GM18507 (cell line): ENCODE results near the gene CRYBA4.

Experiments used
- DNase-seq: peaks from one replicate; pipeline ENCODE4 v3.0.0; 2011; ENCODE audit warnings: low read depth; ENCODE audit not compliant: insufficient read length; ENCODE audit errors: extremely low spot score
- FAIRE-seq: peaks from 2 replicates; lab custom pipeline; 2011; peaks lifted over from hg19 to GRCh38; lab: Jason Lieb, UNC

Gene CRYBA4

DNA sequence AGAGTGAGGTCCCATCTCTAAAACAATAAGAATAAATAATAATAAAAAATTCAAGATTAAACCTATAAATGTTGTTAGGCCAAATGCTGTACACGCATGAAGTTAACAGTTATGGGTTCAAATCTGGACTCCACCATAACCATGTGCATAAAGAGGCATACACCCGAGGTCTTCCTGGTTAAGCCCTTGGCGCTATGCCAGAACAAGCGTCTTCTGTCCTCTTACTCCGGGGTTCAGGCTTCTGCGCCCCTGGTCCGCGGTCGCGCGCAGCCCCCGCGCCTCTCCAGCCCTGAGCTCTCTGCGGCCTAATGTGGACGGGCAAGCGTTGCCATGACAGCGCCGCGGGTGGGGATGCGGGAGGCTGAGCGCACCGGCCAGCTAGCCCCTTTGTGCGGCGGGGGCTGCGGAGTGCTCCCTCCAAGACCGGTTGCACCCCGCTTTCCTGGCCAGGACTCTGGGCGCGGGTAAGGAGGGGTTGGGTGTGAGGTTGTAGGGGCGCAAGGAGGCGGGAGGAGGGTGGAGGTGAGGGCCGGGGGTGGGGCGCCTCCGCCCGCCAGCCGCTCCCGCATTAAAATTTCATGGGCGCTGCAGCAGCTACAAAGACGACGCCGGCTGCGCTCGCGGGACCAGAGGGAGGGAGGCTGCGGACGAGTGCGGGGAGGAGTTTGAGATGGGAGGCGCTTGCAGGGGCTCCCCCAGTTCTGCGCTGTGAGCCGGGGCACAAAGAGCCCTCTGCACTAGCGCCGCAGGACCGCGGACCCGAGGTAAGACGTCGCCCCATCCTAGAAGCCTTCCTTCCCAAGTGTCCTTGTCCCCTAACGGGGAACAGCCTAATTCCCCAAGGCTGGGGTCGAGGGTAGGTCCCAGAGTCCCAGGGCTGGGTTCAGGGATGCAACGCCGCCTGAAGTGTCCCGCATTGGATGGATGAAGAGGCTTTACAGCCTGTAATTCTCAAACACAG lies 35.4 kb downstream of the CRYBA4 start, which contains the start of gene MIAT:
Gene MIAT (plus strand): TSS at position 698 of the 961 bp plus-strand sequence.
- FAIRE-seq (no peak), DNase-seq (no peak)

DNA sequence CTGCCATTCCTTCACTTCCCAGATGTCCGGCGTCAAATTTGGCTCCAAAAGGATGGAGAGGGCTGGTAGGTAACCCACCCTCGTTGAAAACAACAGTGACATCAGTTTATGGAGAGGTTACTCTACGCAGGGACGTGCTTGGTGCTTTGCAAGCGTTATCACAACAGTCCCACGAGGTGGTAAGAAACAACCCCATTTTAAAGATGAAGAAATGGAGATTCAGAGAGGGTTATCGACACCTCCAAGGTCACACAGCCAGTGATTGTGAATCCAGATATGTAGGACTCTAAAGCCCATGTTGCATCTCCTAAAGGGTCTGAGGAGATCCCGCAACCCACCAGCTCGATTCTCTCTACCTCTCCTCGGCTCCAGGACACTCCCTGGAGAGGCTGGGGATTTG lies 36.4 kb downstream of the CRYBA4 start:
- no peak for FAIRE-seq

GRCh38 chr22:26658671-26659478 lies 37.1 kb downstream of the CRYBA4 start:
- FAIRE-seq (peak; percentile 91), DNase-seq (no peak)

More for the DNA sequence above, 36.4 kb downstream of the CRYBA4 start:
- DNase-seq: no peak

DNA sequence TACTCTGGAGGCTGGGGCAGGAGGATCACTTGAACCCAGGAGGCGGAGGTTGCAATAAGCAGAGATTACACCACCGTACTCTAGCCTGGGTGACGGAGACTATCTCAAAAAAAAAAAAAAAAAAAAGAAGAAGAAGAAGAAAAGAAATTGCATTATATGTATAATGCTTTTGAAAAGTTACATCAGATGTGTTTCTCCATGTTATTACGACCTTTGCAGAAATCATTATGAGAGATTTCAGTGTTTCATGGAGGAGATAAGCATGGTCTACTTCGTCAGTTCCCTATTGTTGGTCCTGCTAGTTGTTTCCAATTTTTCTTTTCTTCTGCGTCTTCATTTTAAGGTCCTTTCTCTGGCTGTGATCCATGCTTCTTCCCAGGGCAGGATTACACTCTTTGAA lies 38.6 kb downstream of the CRYBA4 start:
- no peak for FAIRE-seq
- no peak for DNase-seq

DNA sequence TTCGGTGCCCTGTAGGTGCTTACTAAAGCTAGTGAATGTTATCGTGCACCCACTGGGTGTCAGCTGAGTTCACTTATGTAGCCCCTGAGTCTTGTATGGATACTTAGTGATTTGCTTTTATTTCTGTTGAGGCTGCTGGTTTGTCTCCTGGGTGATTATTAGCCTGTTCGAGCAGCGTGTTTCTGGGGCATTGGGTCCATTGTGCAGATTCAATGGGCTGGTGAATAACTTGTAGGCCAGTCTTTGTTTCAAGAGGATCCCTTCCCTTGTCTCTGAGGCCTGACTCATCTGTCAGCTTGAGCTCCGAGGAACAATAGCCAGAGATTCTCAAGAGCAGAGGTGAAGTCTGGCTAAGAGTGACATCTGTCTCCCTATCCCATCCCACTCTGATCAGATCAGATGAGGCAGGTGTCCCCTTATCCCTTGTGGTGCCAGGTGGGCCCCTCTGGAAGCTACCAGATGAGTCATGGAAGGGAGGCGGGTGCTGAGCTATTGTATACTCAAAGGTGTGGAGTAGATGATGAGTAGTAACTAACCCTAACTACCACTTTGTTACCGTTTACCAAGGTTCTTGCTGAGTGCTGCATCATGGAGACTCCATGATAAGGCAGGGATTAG lies 39.3 kb downstream of the CRYBA4 start:
- FAIRE-seq: no peak

DNA sequence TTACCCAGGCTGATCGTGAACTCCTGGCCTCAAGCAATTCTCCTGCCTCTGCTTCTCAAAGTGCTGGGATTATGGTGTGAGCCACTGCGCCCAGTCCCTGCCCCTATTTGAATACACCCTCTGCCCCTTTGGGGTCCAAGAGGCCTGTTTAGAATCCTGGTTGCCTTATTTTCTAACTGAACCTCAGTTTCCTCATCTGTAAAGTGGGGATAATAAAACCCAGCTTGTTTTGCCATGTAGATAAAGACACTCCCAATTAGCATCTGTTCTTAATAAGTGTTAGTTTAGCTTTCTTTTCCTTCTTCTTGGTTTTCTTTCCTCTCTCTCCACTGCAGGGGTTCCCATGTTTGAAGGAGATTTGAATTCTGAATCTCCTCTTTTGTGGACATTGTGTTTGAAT lies 40.4 kb downstream of the CRYBA4 start:
- no peak for DNase-seq
- FAIRE-seq: no peak

More for the DNA sequence above, 39.3 kb downstream of the CRYBA4 start:
- DNase-seq: no peak

DNA sequence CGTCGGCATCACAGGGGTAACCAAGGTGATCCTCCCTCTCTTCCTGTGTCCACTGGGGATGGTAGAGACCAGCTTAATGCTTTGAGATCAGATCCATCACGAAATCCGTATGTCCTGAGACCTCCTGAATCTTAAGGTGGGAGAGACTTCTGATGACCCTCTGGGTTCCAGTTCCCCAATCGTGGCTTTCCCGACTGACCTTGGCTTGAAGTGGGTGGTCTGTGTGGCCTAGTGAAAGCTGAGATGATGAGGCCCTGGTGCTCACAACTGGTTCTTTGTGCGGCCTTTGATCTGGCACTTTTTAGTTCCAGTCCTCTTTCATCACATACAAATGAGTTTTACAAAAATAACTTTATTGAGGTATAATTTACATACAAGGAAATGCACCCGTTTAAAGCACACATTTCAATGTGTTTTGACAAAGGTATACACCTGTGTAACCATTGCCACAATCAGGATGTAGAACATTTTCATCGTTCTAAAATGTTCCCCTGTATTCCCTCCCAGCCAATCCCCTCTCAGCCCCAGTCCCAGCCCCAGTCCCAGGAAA lies 41.7 kb downstream of the CRYBA4 start:
- no peak for DNase-seq
- peak; percentile 31 for FAIRE-seq

- no peak for DNase-seq
- no peak for FAIRE-seq
These were observed 44.1 kb downstream of the CRYBA4 start for GRCh38 chr22:26665813-26666231.

- DNase-seq: no peak
- FAIRE-seq: no peak
These were observed 45.4 kb downstream of the CRYBA4 start for GRCh38 chr22:26667140-26667539.

DNA sequence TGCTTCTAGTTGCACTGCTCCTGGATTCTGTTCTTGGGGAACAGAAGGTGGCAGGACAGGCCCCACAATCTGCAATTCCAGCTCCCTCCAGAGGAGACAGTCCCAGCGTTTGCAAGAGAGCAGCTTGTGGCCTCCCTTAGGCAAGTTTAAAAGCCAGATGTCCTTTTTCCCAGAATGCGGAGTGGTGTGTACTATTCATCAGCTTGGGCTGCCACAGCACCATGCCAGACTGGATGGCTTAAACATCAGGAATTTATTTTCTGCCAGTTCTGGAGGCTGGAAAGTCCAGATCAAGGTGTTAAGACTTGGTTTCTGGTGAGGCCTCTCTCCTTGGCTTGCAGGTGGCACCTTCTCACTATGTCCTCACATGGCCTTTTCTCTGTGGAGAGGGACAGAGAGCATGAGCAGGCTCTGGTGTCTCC lies 47.3 kb downstream of the CRYBA4 start:
- FAIRE-seq (no peak), DNase-seq (no peak)

GRCh38 chr22:26670459-26670858 lies 48.7 kb downstream of the CRYBA4 start:
- FAIRE-seq (peak; percentile 56), DNase-seq (no peak)

DNA sequence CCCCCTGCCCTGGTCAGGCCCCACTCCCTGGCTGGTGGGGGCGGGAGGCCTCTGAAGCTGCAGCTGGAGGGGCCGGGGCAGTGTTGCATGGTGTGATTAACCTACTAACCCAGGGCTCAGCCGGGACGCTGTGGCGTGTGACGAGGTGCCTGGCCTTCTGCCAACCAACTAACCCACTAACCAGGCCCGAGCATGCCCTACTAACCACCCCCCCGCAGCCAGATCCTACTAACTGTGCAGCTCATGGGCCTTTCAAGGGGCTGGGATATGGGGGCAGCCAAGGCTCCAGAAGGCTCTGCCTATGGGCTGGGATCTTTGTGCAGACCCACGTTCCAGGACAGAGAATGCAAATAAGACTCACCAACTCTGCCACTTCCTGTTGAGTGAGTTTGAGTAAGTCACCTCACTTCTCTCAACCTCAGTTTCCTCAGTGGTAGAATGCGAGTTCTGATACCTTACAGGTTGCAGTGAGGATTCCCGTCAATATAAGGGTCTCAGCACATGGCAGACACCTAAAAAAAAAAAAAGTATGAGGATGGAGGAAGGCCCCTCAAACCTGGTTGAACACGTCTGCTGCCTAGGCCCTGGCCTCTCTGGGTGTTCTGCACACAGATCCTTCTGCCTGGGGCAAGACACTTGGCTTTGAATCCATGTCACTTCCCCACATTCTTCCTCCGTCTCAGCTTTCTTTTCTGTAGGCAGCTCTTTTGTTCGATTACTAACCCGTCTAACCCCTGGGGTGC lies 49.7 kb downstream of the CRYBA4 start:
- FAIRE-seq (peak; percentile 99), DNase-seq (no peak)

DNA sequence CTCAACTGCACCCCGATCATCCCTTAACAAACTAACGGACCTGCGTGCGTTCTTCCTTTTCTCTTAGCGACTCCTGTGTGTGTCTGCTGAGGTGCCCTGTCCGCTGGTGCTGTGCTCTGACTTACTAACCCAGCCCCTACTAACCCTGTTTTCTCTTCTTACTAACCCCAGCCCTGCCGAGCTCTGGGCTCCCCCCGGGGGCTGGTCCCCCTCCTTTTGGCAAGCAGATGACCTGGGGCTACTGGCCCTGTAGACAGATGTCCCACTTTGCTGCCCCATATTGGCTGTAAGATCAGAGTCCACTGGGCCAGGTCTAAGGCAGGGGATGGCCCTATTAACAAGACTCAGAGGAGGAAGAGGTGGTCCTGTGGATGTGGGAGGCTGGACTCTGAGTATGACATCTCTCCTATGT lies 50.3 kb downstream of the CRYBA4 start:
- FAIRE-seq (no peak), DNase-seq (no peak)

GRCh38 chr22:26672590-26673468 lies 51.1 kb downstream of the CRYBA4 start:
- peak; percentile 72 for DNase-seq
- peak; percentile 100 for FAIRE-seq

GRCh38 chr22:26673486-26673885 lies 51.7 kb downstream of the CRYBA4 start:
- FAIRE-seq (peak; percentile 61), DNase-seq (no peak)

- FAIRE-seq (peak; percentile 87), DNase-seq (no peak)
These were observed 52.7 kb downstream of the CRYBA4 start for GRCh38 chr22:26674211-26675190.
